ENCODE results near the gene NEUROD4.

Gene NEUROD4

DNA sequence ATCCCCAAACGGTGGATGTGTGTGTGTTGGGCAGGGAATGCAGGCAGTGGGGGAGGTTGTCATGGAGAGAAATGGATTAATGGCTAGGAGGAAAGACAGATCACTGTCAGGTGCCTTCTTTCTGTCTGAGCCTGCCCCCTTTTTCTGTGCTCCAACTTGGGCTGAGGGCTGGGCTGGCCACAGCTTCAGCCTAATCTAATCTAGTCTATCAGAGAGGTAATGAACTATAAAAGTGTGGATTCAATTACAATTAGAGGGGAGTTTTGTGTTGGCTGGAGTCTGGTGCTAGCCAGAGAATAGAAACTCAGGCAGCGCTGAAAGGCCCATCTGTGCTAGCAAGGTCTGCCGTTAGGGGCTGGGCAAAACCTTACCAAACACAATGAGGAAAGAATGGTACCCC is 41.2 kb downstream of the NEUROD4 start:
- Histone ChIP-seq H3K27ac (ENCODE audit: low read depth, low read length) (no peak overlapping the region), H3K4me1 (ENCODE audit: control insufficient read depth, insufficient read depth, low read length) (peaks cover 18% of the 10 kb centered on the region), H3K9me3 (ENCODE audit: control insufficient read depth, insufficient read depth, low read length) (no peaks in the 10 kb centered on the region), H3K27me3 (ENCODE audit: control insufficient read depth, insufficient read depth, low read length) (no peaks in the 10 kb centered on the region), H3K9ac (ENCODE audit: low read depth, low read length) (no peak overlapping the region), H3K4me3 (ENCODE audit: low read depth, low read length) (no peak overlapping the region), H3K36me3 (ENCODE audit: control insufficient read depth, insufficient read depth, low read length) (no peaks in the 10 kb centered on the region)

DNA sequence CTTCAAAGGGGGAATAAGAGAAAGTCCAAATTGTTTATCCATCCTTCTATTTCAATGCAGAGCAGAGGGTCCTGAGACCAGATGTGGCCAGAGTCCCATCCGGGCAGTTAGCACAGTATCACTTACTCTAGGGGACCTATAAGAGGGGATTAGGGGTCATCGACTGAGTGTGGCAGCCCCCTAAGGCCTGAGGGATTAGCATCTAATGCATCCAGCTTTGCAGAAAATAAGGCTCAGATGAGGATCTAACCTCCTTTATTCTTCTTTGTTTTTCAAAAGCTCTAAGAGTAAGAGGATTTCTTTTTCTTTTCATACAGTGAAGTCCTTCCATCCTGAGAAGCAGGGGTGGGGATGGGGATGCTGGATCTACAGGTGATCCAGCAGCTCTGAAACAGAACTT is 43.5 kb downstream of the NEUROD4 start:
- Histone ChIP-seq H3K36me3 (ENCODE audit: control insufficient read depth, insufficient read depth, low read length) (no peaks in the 10 kb centered on the region), H3K9me3 (ENCODE audit: control insufficient read depth, insufficient read depth, low read length) (no peaks in the 10 kb centered on the region), H3K9ac (ENCODE audit: low read depth, low read length) (no peak overlapping the region), H3K4me3 (ENCODE audit: low read depth, low read length) (no peak overlapping the region), H3K27me3 (ENCODE audit: control insufficient read depth, insufficient read depth, low read length) (no peaks in the 10 kb centered on the region), H3K4me1 (ENCODE audit: control insufficient read depth, insufficient read depth, low read length) (peaks cover 18% of the 10 kb centered on the region), H3K27ac (ENCODE audit: low read depth, low read length) (no peak overlapping the region)

DNA sequence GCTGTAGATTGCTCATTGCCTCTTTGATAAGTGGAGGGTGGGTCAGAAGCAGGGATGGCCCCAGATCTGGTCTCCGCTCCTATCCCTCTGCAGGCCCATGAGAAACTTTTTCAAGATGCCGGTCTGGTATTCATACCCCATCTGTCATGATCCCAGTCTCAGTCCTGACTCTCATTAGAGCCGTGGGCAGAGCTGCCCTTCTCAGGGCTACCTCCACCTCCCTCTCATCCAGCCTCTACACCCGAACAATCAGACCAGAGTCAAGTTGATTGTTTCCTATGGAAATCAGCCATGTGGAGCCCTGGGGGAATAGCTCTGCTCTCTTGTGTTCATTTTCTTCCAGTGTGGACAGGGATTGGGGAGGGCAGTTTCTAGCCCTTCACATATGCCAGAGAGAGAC is 45.8 kb downstream of the NEUROD4 start:
- Histone ChIP-seq H3K4me3 (ENCODE audit: low read depth, low read length) (no peak overlapping the region), H3K9ac (ENCODE audit: low read depth, low read length) (no peak overlapping the region), H3K27me3 (ENCODE audit: control insufficient read depth, insufficient read depth, low read length) (no peaks in the 10 kb centered on the region), H3K9me3 (ENCODE audit: control insufficient read depth, insufficient read depth, low read length) (no peaks in the 10 kb centered on the region), H3K36me3 (ENCODE audit: control insufficient read depth, insufficient read depth, low read length) (no peaks in the 10 kb centered on the region), H3K4me1 (ENCODE audit: control insufficient read depth, insufficient read depth, low read length) (peaks cover 14% of the 10 kb centered on the region), H3K27ac (ENCODE audit: low read depth, low read length) (no peak overlapping the region)

DNA sequence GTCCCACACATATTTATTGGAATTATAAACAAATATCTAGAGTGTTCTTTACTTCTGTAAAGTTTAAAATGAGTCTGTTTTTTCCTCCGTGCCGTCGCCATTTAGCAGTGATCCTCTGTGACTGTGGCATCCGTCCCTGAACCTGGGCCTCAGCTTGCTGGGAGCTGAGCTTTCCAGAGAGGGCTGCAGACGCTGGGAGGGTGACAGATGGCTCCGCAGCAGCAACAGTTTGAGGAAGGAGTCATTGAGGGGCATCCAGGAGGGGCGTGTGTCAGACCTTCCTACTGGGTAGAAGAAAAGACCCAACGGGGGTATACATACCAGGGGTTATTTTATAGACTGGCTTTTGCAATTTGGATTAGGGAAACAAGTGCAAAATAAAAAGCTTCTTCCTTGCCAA is 47.9 kb downstream of the NEUROD4 start:
- Histone ChIP-seq H3K27ac (ENCODE audit: low read depth, low read length) (no peak overlapping the region), H3K4me1 (ENCODE audit: control insufficient read depth, insufficient read depth, low read length) (no peaks in the 10 kb centered on the region), H3K9me3 (ENCODE audit: control insufficient read depth, insufficient read depth, low read length) (no peaks in the 10 kb centered on the region), H3K9ac (ENCODE audit: low read depth, low read length) (no peak overlapping the region), H3K27me3 (ENCODE audit: control insufficient read depth, insufficient read depth, low read length) (no peaks in the 10 kb centered on the region), H3K4me3 (ENCODE audit: low read depth, low read length) (no peak overlapping the region), H3K36me3 (ENCODE audit: control insufficient read depth, insufficient read depth, low read length) (no peaks in the 10 kb centered on the region)

DNA sequence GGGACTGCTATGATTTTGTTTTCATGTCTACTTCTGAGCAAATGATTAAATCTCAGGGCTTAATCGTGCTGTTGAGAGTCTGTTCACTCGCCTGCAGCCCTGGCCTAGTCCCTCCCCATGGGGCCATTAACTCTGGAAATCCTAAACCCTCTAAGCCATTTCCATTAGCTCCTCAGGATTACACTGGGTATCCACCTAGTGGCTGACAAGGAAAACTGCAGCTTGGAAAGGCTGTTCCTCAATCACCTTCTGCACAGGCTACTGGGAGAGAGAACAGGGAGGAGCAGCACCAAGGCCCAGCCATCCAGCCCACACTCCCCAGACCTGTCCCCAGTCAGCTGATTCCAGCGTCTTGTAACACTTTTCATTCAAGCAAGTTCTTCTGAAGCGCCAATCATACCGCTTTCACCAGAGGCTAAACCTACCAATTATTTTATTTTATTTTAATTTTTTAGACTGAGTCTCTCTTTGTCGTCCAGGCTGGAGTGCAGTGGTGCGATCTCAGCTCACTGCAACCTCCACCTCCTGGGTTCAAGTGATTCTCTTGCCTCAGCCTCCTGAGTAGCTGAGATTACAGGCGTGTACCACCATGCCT is 48.7 kb downstream of the NEUROD4 start:
- Histone ChIP-seq H3K4me3 (ENCODE audit: low read depth, low read length) (no peak overlapping the region), H3K36me3 (ENCODE audit: control insufficient read depth, insufficient read depth, low read length) (no peaks in the 10 kb centered on the region), H3K4me1 (ENCODE audit: control insufficient read depth, insufficient read depth, low read length) (no peaks in the 10 kb centered on the region), H3K9me3 (ENCODE audit: control insufficient read depth, insufficient read depth, low read length) (no peaks in the 10 kb centered on the region), H3K9ac (ENCODE audit: low read depth, low read length) (no peak overlapping the region), H3K27ac (ENCODE audit: low read depth, low read length) (no peak overlapping the region), H3K27me3 (ENCODE audit: control insufficient read depth, insufficient read depth, low read length) (no peaks in the 10 kb centered on the region)

DNA sequence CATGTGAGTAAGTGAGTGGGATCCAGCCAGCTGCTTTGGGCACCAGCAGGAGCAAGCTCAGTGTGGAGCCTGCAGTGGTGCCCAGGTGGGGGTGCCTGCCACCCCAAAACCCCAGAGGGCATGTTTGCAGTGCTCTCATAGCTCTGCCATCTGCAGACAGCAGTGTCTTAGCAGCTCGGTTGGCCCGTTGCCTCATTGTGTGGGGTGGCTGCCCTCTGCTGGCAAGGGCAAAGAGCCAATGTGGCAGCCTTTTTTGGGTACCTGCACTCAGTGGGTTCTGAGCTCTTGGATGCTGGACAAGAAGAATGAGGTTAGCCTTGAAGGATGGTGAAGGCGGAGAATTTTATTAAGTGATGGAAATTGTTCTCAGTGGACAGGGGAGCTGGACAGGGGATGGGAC is 52.3 kb downstream of the NEUROD4 start:
- H3K9ac ChIP-seq (ENCODE audit: low read depth, low read length) = no peak overlapping the region
- H3K9me3 ChIP-seq (ENCODE audit: control insufficient read depth, insufficient read depth, low read length) = no peaks in the 10 kb centered on the region
- H3K4me1 ChIP-seq (ENCODE audit: control insufficient read depth, insufficient read depth, low read length) = no peaks in the 10 kb centered on the region
- H3K27ac ChIP-seq (ENCODE audit: low read depth, low read length) = no peak overlapping the region
- no peak overlapping the region for H3K4me3 ChIP-seq (ENCODE audit: low read depth, low read length)
- H3K36me3 ChIP-seq (ENCODE audit: control insufficient read depth, insufficient read depth, low read length) = no peaks in the 10 kb centered on the region
- no peaks in the 10 kb centered on the region for H3K27me3 ChIP-seq (ENCODE audit: control insufficient read depth, insufficient read depth, low read length)

DNA sequence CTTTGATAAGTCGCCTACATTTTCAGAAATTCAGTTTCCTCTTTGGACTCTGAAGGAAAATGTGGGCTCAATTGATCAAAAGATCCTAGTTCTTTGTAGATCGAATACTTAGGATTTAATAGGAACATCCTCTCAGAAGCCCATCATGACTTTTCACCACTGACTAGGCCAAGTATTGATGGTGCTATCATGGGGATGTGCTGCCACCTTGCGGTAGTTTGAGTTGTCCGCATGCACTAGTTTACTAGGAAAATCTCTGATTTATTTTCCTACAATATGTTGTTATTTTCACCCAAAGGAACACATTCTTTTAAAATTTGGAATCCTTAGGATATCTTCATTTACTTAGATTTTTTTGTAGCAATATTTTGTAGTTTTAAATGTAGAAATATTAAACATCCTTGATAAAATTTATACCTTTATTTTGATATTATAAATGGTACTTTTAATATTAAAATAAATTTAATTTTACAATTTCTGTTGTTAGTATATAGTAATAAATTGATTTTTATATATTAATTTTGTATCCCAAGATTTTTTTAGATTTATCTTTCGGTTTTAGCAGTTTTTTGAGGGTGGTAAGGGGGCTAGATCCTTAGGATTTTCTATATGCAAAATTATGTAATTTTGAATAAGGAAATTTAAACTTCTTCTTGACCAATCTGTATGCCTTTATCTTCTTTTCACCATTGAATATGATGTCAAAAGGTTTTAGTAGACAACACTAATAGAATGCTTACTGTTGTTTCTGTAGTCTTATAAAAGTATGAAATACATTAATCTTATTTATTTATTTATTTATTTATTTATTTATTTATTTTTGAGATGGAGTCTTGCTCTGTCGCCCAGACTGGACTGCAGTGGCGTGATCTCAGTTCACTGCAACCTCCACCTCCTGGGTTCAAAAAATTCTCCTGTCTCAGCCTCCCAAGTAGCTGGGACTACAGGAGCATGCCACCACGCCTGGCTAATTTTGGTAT is 53.6 kb downstream of the NEUROD4 start:
- Histone ChIP-seq H3K9ac (ENCODE audit: low read depth, low read length) (no peak overlapping the region), H3K36me3 (ENCODE audit: control insufficient read depth, insufficient read depth, low read length) (no peaks in the 10 kb centered on the region), H3K9me3 (ENCODE audit: control insufficient read depth, insufficient read depth, low read length) (no peaks in the 10 kb centered on the region), H3K27ac (ENCODE audit: low read depth, low read length) (no peak overlapping the region), H3K4me1 (ENCODE audit: control insufficient read depth, insufficient read depth, low read length) (no peaks in the 10 kb centered on the region), H3K27me3 (ENCODE audit: control insufficient read depth, insufficient read depth, low read length) (no peaks in the 10 kb centered on the region), H3K4me3 (ENCODE audit: low read depth, low read length) (no peak overlapping the region)

DNA sequence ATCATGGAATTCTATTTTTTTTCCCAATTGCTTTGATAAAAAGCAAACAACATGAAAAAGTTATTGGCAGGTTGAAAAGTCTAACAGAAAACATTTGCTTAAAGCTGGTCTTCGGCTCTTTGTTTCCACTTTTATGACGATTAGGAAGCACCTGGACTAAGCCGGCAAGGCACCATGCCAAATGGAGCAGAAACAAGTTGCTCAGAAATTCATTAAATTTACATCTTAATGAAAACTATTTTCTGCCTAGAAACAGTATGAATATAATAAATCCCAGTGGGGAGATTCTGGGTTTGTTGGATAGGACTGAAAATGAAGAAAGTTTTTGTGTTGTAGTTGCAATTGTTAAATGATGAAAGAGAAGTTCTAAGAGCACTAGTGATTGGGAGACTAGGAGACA is 55.0 kb downstream of the NEUROD4 start:
- no peaks in the 10 kb centered on the region for H3K27me3 ChIP-seq (ENCODE audit: control insufficient read depth, insufficient read depth, low read length)
- H3K4me1 ChIP-seq (ENCODE audit: control insufficient read depth, insufficient read depth, low read length) = no peaks in the 10 kb centered on the region
- no peak overlapping the region for H3K27ac ChIP-seq (ENCODE audit: low read depth, low read length)
- H3K4me3 ChIP-seq (ENCODE audit: low read depth, low read length) = no peak overlapping the region
- no peaks in the 10 kb centered on the region for H3K9me3 ChIP-seq (ENCODE audit: control insufficient read depth, insufficient read depth, low read length)
- no peaks in the 10 kb centered on the region for H3K36me3 ChIP-seq (ENCODE audit: control insufficient read depth, insufficient read depth, low read length)
- H3K9ac ChIP-seq (ENCODE audit: low read depth, low read length) = no peak overlapping the region
